Neural progenitor cell (in vitro differentiated cells): ENCODE measurements around the gene TMEM119. TPM values are rescaled to one million over a fixed set of nuclear protein-coding genes. Genes with fewer than 3 reads are reported as not detected.

Source experiments
- DNase-seq: peaks from one replicate; pipeline ENCODE4 v3.0.0-alpha.2; 2016; ENCODE audit warnings: low spot score
- H2AFZ ChIP-seq: fragments of 200-600 bp; sonication (generic); replicated peaks from 2 replicates; pipeline ENCODE4 v1.6.1; 2016; ENCODE audit warnings: antibody characterized with exemption
- H3F3A ChIP-seq: fragments of 200-600 bp; sonication (generic); 2 replicates; pipeline ENCODE4 v1.6.1; 2016; ENCODE audit warnings: antibody characterized with exemption, low read depth
- H3K27ac ChIP-seq: fragments of 200-600 bp; sonication (generic); 2 replicates; pipeline ENCODE4 v1.5.1; 2016; ENCODE audit warnings: mild to moderate bottlenecking
- H3K27me3 ChIP-seq: fragments of 200-600 bp; sonication (generic); 2 replicates; pipeline ENCODE4 v1.6.1; 2016; ENCODE audit warnings: mild to moderate bottlenecking, moderate library complexity
- H3K36me3 ChIP-seq: fragments of 200-600 bp; sonication (generic); 2 replicates; pipeline ENCODE4 v1.5.1; 2016
- H3K4me1 ChIP-seq: fragments of 200-600 bp; sonication (generic); 2 replicates; pipeline ENCODE4 v1.6.1; 2016; ENCODE audit warnings: mixed run types
- H3K4me2 ChIP-seq: fragments of 200-600 bp; sonication (generic); 2 replicates; pipeline ENCODE4 v1.6.1; 2016
- H3K4me3 ChIP-seq: fragments of 200-600 bp; sonication (generic); 2 replicates; pipeline ENCODE4 v1.5.1; 2016
- H3K79me2 ChIP-seq: fragments of 200-600 bp; sonication (generic); 2 replicates; pipeline ENCODE4 v1.6.1; 2016; ENCODE audit warnings: low read depth
- H3K9ac ChIP-seq: fragments of 200-600 bp; sonication (generic); 2 replicates; pipeline ENCODE4 v1.6.1; 2016
- H3K9me3 ChIP-seq: fragments of 200-600 bp; sonication (generic); 2 replicates; pipeline ENCODE4 v1.5.1; 2016; ENCODE audit warnings: low read depth
- H4K20me1 ChIP-seq: fragments of 200-600 bp; sonication (generic); 2 replicates; pipeline ENCODE4 v1.6.1; 2016; ENCODE audit warnings: low read depth
- H3K27ac Mint-ChIP-seq: 3 replicates; pipeline ENCODE4 v1.8.0; 2021; ENCODE audit warnings: mixed read lengths
- H3K27me3 Mint-ChIP-seq: 2 replicates; pipeline ENCODE4 v1.8.0; 2022; ENCODE audit warnings: low read depth, mild to moderate bottlenecking, inconsistent platforms, moderate library complexity, mixed read lengths; ENCODE audit not compliant: insufficient read depth
- H3K36me3 Mint-ChIP-seq: 3 replicates; pipeline ENCODE4 v1.8.0; 2021; ENCODE audit warnings: mixed read lengths
- H3K4me1 Mint-ChIP-seq: 3 replicates; pipeline ENCODE4 v1.8.0; 2021; ENCODE audit warnings: mixed read lengths
- H3K4me3 Mint-ChIP-seq: 3 replicates; pipeline ENCODE4 v1.8.0; 2021; ENCODE audit warnings: mild to moderate bottlenecking, moderate library complexity, mixed read lengths
- H3K9me3 Mint-ChIP-seq: 3 replicates; pipeline ENCODE4 v1.8.0; 2020; ENCODE audit warnings: mixed read lengths
- CTCF ChIP-seq: fragments of 200-600 bp; sonication (generic); IDR thresholded peaks from 2 replicates; pipeline ENCODE4 v1.5.1; 2017; ENCODE audit warnings: antibody characterized with exemption, mild to moderate bottlenecking
- EZH2 ChIP-seq: fragments of 200-600 bp; sonication (generic); IDR thresholded peaks from 2 replicates; pipeline ENCODE4 v1.6.1; 2017; ENCODE audit warnings: antibody characterized with exemption, mild to moderate bottlenecking, moderate library complexity
- EZH2phosphoT487 ChIP-seq: fragments of 200-600 bp; sonication (generic); IDR thresholded peaks from 2 replicates; pipeline ENCODE4 v1.6.1; 2017; ENCODE audit warnings: antibody characterized with exemption
- total RNA-seq: library from RNA; depleted of rRNA; stranded (reverse); fragments of >200 nt; gene quantifications from 2 replicates; pipeline ENCODE4 v1.2.3, GENCODE V29; 2015; ENCODE audit warnings: low replicate concordance

TMEM119 gene
- total RNA-seq, 1 donor from 2014 or later = 0.97 TPM

- Histone ChIP-seq H3K27me3 (no peaks in the 10 kb centered on the region), H3K4me2 (no peak overlapping the region), H3K9me3 (no peaks in the 10 kb centered on the region), H3K4me3 (no peak overlapping the region), H3K36me3 (no peaks in the 10 kb centered on the region), H2AFZ (no peak overlapping the region), H3K79me2 (no peaks in the 10 kb centered on the region), H3K27ac (no peak overlapping the region), H4K20me1 (no peaks in the 10 kb centered on the region), H3K9ac (no peak overlapping the region), H3K4me1 (no peaks in the 10 kb centered on the region), H3F3A (peaks cover 20% of the 10 kb centered on the region)
- H3K27me3 Mint-ChIP-seq = peaks cover 24% of the 10 kb centered on the region
- no peaks in the 10 kb centered on the region for H3K9me3 Mint-ChIP-seq
- DNase-seq = no peak
- peak overlapping the region; percentile 36 for H3K4me3 Mint-ChIP-seq
- no peaks in the 10 kb centered on the region for H3K36me3 Mint-ChIP-seq
- peak overlapping the region; percentile 45 for H3K27ac Mint-ChIP-seq
- H3K4me1 Mint-ChIP-seq = peaks cover 17% of the 10 kb centered on the region
- no peak for TF ChIP-seq CTCF
- no peak for TF ChIP-seq EZH2
- TF ChIP-seq EZH2phosphoT487 = no peak
Measured at GRCh38 chr12:108605000-108605689, 7.3 kb upstream of the TMEM119 start.

- Histone ChIP-seq H2AFZ (peak overlapping the region; percentile 27), H3K79me2 (no peaks in the 10 kb centered on the region), H3K4me1 (no peaks in the 10 kb centered on the region), H3F3A (peaks cover 21% of the 10 kb centered on the region), H3K4me2 (peak overlapping the region; percentile 0), H3K9ac (no peak overlapping the region), H3K27me3 (no peaks in the 10 kb centered on the region), H3K4me3 (no peak overlapping the region), H4K20me1 (no peaks in the 10 kb centered on the region), H3K9me3 (no peaks in the 10 kb centered on the region), H3K36me3 (no peaks in the 10 kb centered on the region), H3K27ac (peak overlapping the region; percentile 38)
- Mint-ChIP-seq H3K4me1 (peaks cover 17% of the 10 kb centered on the region), H3K27me3 (peaks cover 25% of the 10 kb centered on the region), H3K9me3 (no peaks in the 10 kb centered on the region), H3K36me3 (no peaks in the 10 kb centered on the region), H3K4me3 (no peak overlapping the region), H3K27ac (peak overlapping the region; percentile 20)
- peak; percentile 22 for DNase-seq
- TF ChIP-seq EZH2 = no peak
- no peak for TF ChIP-seq CTCF
Measured at GRCh38 chr12:108604208-108604941, 6.5 kb upstream of the TMEM119 start.

DNA sequence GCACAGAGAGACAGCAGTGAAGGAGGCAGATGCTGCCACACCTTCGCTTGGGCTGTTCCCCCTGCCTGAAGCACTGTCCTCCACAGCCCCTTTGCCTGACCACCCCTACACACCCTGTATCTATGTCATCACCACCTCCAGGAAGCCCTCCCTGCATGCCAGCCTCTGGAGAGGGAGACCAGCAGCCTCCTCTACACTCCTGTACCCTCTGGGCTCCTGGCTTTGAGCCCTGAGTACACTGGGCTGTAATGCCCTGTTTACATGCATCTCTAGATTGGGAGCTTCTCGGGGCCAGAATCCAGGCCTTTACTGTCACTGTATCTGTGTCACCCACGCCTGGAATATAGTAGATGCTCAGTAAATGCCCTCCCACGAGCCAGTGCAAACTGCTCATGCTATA is 5.9 kb upstream of the TMEM119 start:
- H3K27ac ChIP-seq = no peak overlapping the region
- H2AFZ ChIP-seq = no peak overlapping the region
- no peaks in the 10 kb centered on the region for H3K36me3 ChIP-seq
- Mint-ChIP-seq H3K9me3 (no peaks in the 10 kb centered on the region), H3K4me1 (peaks cover 17% of the 10 kb centered on the region), H3K36me3 (no peaks in the 10 kb centered on the region), H3K27ac (no peak overlapping the region), H3K4me3 (no peak overlapping the region), H3K27me3 (peaks cover 30% of the 10 kb centered on the region)
- no peak overlapping the region for H3K9ac ChIP-seq
- no peak for DNase-seq
- H3K4me2 ChIP-seq = no peak overlapping the region
- H3K9me3 ChIP-seq = no peaks in the 10 kb centered on the region
- H4K20me1 ChIP-seq = no peaks in the 10 kb centered on the region
- no peaks in the 10 kb centered on the region for H3K27me3 ChIP-seq
- TF ChIP-seq EZH2 (no peak), CTCF (no peak), EZH2phosphoT487 (no peak)
- peaks cover 26% of the 10 kb centered on the region for H3F3A ChIP-seq
- no peak overlapping the region for H3K4me3 ChIP-seq
- no peaks in the 10 kb centered on the region for H3K79me2 ChIP-seq
- no peaks in the 10 kb centered on the region for H3K4me1 ChIP-seq
